OCI-LY1 (cell line): ENCODE measurements around the gene CYP2W1.

Experiments
- H2AFZ ChIP-seq: fragments of 200-600 bp; sonication (generic), shearing (Covaris generic); 2 replicates; pipeline ENCODE4 v1.6.0; 2014; ENCODE audit warnings: antibody characterized with exemption, mild to moderate bottlenecking, low read length
- H3F3A ChIP-seq: fragments of 200-600 bp; sonication (generic), shearing (Covaris generic); 2 replicates; pipeline ENCODE4 v1.6.0; 2014; ENCODE audit warnings: mild to moderate bottlenecking, antibody characterized with exemption, low read length, moderate library complexity; ENCODE audit not compliant: insufficient read depth
- H3K27ac ChIP-seq: fragments of 200-600 bp; sonication (generic); 2 replicates; pipeline ENCODE4 v1.5.1; 2014; ENCODE audit warnings: low read length, mixed run types, mild to moderate bottlenecking, low read depth; ENCODE audit not compliant: poor library complexity, severe bottlenecking
- H3K27me3 ChIP-seq: fragments of 200-600 bp; sonication (generic); 2 replicates; pipeline ENCODE4 v1.6.0; 2014; ENCODE audit warnings: antibody characterized with exemption, mild to moderate bottlenecking, low read length, moderate library complexity; ENCODE audit not compliant: insufficient read depth
- H3K36me3 ChIP-seq: fragments of 200-600 bp; sonication (generic); 2 replicates; pipeline ENCODE4 v1.6.1; 2014; ENCODE audit warnings: mild to moderate bottlenecking, antibody characterized with exemption, low read length, moderate library complexity, mixed read lengths; ENCODE audit not compliant: insufficient read depth
- H3K4me1 ChIP-seq: fragments of 200-600 bp; sonication (generic); 2 replicates; pipeline ENCODE4 v1.5.1; 2014; ENCODE audit warnings: mild to moderate bottlenecking, low read length, moderate library complexity; ENCODE audit not compliant: insufficient read depth, severe bottlenecking
- H3K4me2 ChIP-seq: fragments of 200-600 bp; sonication (generic), shearing (Covaris generic); 2 replicates; pipeline ENCODE4 v1.6.1; 2014; ENCODE audit warnings: low read length
- H3K4me3 ChIP-seq: fragments of 200-600 bp; sonication (generic); 2 replicates; pipeline ENCODE4 v1.5.1; 2014; ENCODE audit warnings: low read length, low read depth, mild to moderate bottlenecking, mixed read lengths; ENCODE audit not compliant: poor library complexity, severe bottlenecking
- H3K79me2 ChIP-seq: fragments of 200-600 bp; shearing (Covaris generic); 2 replicates; pipeline ENCODE4 v1.6.1; 2016; ENCODE audit warnings: mixed run types, low read length, mixed read lengths; ENCODE audit not compliant: insufficient read depth
- H3K9ac ChIP-seq: fragments of 200-600 bp; sonication (generic), shearing (Covaris generic); 2 replicates; pipeline ENCODE4 v1.6.1; 2014; ENCODE audit warnings: mild to moderate bottlenecking, low read length, mixed read lengths
- H3K9me2 ChIP-seq: fragments of 200-600 bp; sonication (generic), shearing (Covaris generic); 2 replicates; pipeline ENCODE4 v1.6.1; 2014; ENCODE audit warnings: low read depth, mild to moderate bottlenecking, low read length, mixed read lengths
- H3K9me3 ChIP-seq: fragments of 200-600 bp; shearing (Covaris generic); 2 replicates; pipeline ENCODE4 v1.6.1; 2014; ENCODE audit warnings: low read length, mixed read lengths
- H4K20me1 ChIP-seq: fragments of 200-600 bp; sonication (generic), shearing (Covaris generic); 2 replicates; pipeline ENCODE4 v1.6.0; 2016; ENCODE audit warnings: mild to moderate bottlenecking, low read length; ENCODE audit not compliant: insufficient read depth
- CTCF ChIP-seq: fragments of 200-600 bp; sonication (generic), shearing (Covaris generic); IDR thresholded peaks from 2 replicates; pipeline ENCODE4 v1.5.1; 2017; ENCODE audit warnings: mild to moderate bottlenecking, antibody characterized with exemption, low read length, moderate library complexity, mixed read lengths
- EZH2 ChIP-seq: fragments of 200-600 bp; sonication (generic), shearing (Covaris generic); IDR thresholded peaks from 2 replicates; pipeline ENCODE4 v1.8.0; 2017; ENCODE audit warnings: borderline replicate concordance, mixed run types, mild to moderate bottlenecking, antibody characterized with exemption, low read length, moderate library complexity, mixed read lengths

Gene CYP2W1

GRCh38 chr7:1016577-1017531 is 33.9 kb downstream of the CYP2W1 start:
- TF ChIP-seq EZH2 (no peak), CTCF (no peak)
- H3K79me2 ChIP-seq: no peaks in the 10 kb centered on the region
- H3F3A ChIP-seq: no peaks in the 10 kb centered on the region

DNA sequence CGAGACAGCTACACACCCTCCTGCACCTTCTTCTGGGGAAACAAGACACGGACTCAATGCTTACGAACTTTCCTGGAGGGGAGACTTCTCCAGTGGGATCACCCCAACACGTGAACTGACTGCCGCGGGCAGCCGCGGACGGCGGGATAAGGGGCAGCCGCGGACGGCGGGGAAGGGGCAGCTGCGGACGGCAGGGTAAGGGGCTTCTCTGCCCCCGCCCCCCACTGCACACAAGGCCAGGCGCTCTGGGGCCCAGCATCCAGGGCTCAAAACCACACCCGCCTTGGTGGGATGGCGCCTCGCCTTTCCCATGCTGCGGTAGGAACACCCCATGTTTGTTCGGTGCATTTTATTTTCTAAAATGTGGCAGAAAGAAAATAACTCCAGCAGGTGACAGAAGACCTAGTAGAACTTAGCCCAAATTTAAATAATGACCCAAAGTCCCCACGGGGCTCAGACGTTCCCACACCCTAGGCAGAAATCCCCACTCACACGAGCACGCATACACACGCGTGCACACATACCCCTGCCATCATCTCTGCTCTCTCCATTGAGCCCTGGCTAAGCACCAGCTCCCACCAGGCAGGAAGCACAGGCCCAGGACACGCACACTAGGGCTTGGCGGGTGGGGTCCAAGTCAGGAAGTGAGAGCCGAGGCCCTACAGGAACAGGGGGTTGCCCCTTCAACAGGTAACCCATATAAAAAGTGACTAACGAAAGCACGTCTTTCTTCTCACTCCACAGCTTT is 34.8 kb downstream of the CYP2W1 start:
- H3K9ac ChIP-seq: no peak overlapping the region
- no peak overlapping the region for H3K27ac ChIP-seq

More at GRCh38 chr7:1016577-1017531, 33.9 kb downstream of the CYP2W1 start:
- Histone ChIP-seq H3K27me3 (no peaks in the 10 kb centered on the region), H4K20me1 (no peaks in the 10 kb centered on the region), H3K9me3 (no peaks in the 10 kb centered on the region), H3K36me3 (no peaks in the 10 kb centered on the region), H3K4me1 (peaks cover 16% of the 10 kb centered on the region), H3K9ac (no peak overlapping the region), H3K27ac (no peak overlapping the region), H3K4me2 (no peak overlapping the region), H2AFZ (no peak overlapping the region), H3K9me2 (no peaks in the 10 kb centered on the region), H3K4me3 (no peak overlapping the region)

DNA sequence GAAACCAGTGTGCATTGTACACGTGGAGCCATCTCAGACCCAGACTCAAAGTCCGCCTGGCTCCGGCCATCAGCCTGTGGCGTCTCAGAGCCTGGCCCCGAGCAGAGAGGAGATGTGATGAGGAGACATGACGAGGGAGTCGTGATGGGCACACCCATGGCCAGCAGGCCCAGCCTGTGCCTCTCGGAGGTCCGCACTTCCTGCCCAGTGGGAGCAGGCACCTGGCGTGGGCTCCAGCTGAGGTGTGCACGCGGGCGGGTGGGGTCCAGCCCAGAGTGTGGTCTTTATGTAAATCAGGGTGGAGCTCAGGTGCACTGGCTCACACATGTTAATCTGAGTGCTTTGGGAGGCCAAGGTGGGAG is 35.3 kb downstream of the CYP2W1 start:
- no peaks in the 10 kb centered on the region for H3K79me2 ChIP-seq
- H3K36me3 ChIP-seq: no peaks in the 10 kb centered on the region
- no peaks in the 10 kb centered on the region for H3K9me3 ChIP-seq
- no peak overlapping the region for H3K9ac ChIP-seq
- no peak overlapping the region for H3K4me2 ChIP-seq
- H2AFZ ChIP-seq: no peak overlapping the region
- H3K27me3 ChIP-seq: no peaks in the 10 kb centered on the region
- TF ChIP-seq CTCF: no peak
- no peak for TF ChIP-seq EZH2
- H3K4me1 ChIP-seq: peaks cover 21% of the 10 kb centered on the region
- no peaks in the 10 kb centered on the region for H4K20me1 ChIP-seq
- H3K9me2 ChIP-seq: no peaks in the 10 kb centered on the region
- no peaks in the 10 kb centered on the region for H3F3A ChIP-seq
- no peak overlapping the region for H3K4me3 ChIP-seq
- no peak overlapping the region for H3K27ac ChIP-seq

More for the DNA sequence above, 34.8 kb downstream of the CYP2W1 start:
- Histone ChIP-seq H3K4me1 (peaks cover 16% of the 10 kb centered on the region), H3K79me2 (no peaks in the 10 kb centered on the region), H3K9me3 (no peaks in the 10 kb centered on the region), H3K9me2 (no peaks in the 10 kb centered on the region), H3K36me3 (no peaks in the 10 kb centered on the region), H4K20me1 (no peaks in the 10 kb centered on the region), H3F3A (no peaks in the 10 kb centered on the region), H3K4me3 (no peak overlapping the region), H3K4me2 (no peak overlapping the region), H3K27me3 (no peaks in the 10 kb centered on the region), H2AFZ (no peak overlapping the region)
- TF ChIP-seq CTCF: no peak
- TF ChIP-seq EZH2: no peak
